Measurements from ENCODE around the gene TMEM120B.

Gene TMEM120B

GRCh38 chr12:121819212-121819949 is 106.8 kb downstream of the TMEM120B start:
- DNase-seq (ENCODE audit: low read depth in 2 of 2): no peak

- DNase-seq (ENCODE audit: low read depth in 2 of 2): no peak
Observed at GRCh38 chr12:121820056-121820455, 107.5 kb downstream of the TMEM120B start.

GRCh38 chr12:121822393-121823100 is 110.0 kb downstream of the TMEM120B start:
- no peak for DNase-seq (ENCODE audit: low read depth in 2 of 2)

GRCh38 chr12:121823101-121823726 is 110.7 kb downstream of the TMEM120B start:
- DNase-seq (ENCODE audit: low read depth in 2 of 2): no peak

GRCh38 chr12:121823727-121824115 is 111.2 kb downstream of the TMEM120B start:
- no peak for DNase-seq (ENCODE audit: low read depth in 2 of 2)

GRCh38 chr12:121825041-121825523 is 112.5 kb downstream of the TMEM120B start:
- no peak for DNase-seq (ENCODE audit: low read depth in 2 of 2)

- no peak for DNase-seq (ENCODE audit: low read depth in 2 of 2)
Observed at GRCh38 chr12:121826318-121827150, 114.0 kb downstream of the TMEM120B start.

GRCh38 chr12:121827351-121828099 is 115.0 kb downstream of the TMEM120B start:
- DNase-seq (ENCODE audit: low read depth in 2 of 2): no peak

GRCh38 chr12:121828306-121828705 is 115.8 kb downstream of the TMEM120B start:
- DNase-seq (ENCODE audit: low read depth in 2 of 2): no peak

- DNase-seq (ENCODE audit: low read depth in 2 of 2): no peak
Observed at GRCh38 chr12:121828826-121829225, 116.3 kb downstream of the TMEM120B start.

- DNase-seq (ENCODE audit: low read depth in 2 of 2): no peak
Observed at GRCh38 chr12:121829250-121829918, 116.8 kb downstream of the TMEM120B start.

GRCh38 chr12:121830134-121830533 is 117.6 kb downstream of the TMEM120B start:
- no peak for DNase-seq (ENCODE audit: low read depth in 2 of 2)

GRCh38 chr12:121830588-121831265 is 118.2 kb downstream of the TMEM120B start:
- DNase-seq (ENCODE audit: low read depth in 2 of 2): no peak

All from stimulated activated CD8-positive, alpha-beta memory T cell treated with anti-CD3 and anti-CD28 coated beads, Interleukin-7, amount 100 ng/mL, for 4 hours (primary cell).